Measurements from ENCODE around the gene ENO4.

Gene ENO4

GRCh38 chr10:116880716-116881482 lies 31.6 kb downstream of the ENO4 start:
- Histone ChIP-seq H3K4me3 (ENCODE audit: low read length) (no peak overlapping the region), H3K36me3 (ENCODE audit: control insufficient read depth, insufficient read depth, low read length) (no peaks in the 10 kb centered on the region), H3K27ac (ENCODE audit: low read depth, low read length) (no peak overlapping the region), H3K27me3 (ENCODE audit: control insufficient read depth, insufficient read depth, low read length) (no peaks in the 10 kb centered on the region), H3K9ac (ENCODE audit: low read length) (no peak overlapping the region), H3K4me1 (ENCODE audit: control insufficient read depth, insufficient read depth, low read length) (no peaks in the 10 kb centered on the region)

DNA sequence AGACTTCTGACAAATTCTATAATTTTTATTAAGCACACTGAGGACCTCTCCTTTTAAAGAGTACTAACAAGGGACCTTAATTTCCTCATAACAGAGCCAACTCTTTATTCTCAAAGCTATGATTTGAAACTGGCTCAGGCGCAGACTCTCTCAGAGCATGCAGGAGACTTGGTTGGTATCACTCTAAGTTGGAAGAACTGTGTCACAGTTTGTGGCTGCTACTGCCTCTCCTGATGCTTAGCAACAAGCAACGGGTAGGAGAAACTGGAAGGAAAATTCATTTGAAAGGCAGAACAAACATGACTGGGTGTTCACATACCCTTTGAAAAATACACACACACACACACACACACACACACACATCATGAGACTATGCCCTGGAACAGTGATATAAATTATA lies 33.3 kb downstream of the ENO4 start:
- Histone ChIP-seq H3K27ac (ENCODE audit: low read depth, low read length) (no peak overlapping the region), H3K36me3 (ENCODE audit: control insufficient read depth, insufficient read depth, low read length) (no peaks in the 10 kb centered on the region), H3K4me3 (ENCODE audit: low read length) (no peak overlapping the region), H3K27me3 (ENCODE audit: control insufficient read depth, insufficient read depth, low read length) (no peaks in the 10 kb centered on the region), H3K4me1 (ENCODE audit: control insufficient read depth, insufficient read depth, low read length) (no peaks in the 10 kb centered on the region), H3K9ac (ENCODE audit: low read length) (no peak overlapping the region)

DNA sequence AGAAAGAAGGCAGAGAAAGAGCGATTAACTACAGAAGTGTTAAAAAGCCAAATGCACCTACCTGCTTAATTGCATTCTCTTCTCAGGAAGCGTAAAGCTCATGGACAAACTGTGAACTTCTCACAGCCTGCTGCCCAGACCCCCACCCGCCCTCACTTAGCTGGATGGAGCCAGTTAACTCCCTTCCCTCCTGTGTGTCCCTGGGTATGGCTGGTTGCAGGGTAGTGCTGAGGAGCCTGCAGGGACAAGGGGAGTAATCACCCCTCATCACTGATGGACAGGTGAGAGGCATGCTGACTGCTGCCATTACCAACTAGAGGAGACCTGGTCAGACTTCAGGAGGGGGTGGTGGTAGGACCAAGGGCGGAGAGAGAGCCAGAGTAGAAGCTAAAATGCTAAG lies 37.5 kb downstream of the ENO4 start:
- H3K36me3 ChIP-seq (ENCODE audit: control insufficient read depth, insufficient read depth, low read length) = no peaks in the 10 kb centered on the region
- no peaks in the 10 kb centered on the region for H3K4me1 ChIP-seq (ENCODE audit: control insufficient read depth, insufficient read depth, low read length)
- no peaks in the 10 kb centered on the region for H3K27me3 ChIP-seq (ENCODE audit: control insufficient read depth, insufficient read depth, low read length)
- H3K9ac ChIP-seq (ENCODE audit: low read length) = no peak overlapping the region
- H3K27ac ChIP-seq (ENCODE audit: low read depth, low read length) = no peak overlapping the region
- H3K4me3 ChIP-seq (ENCODE audit: low read length) = no peak overlapping the region

- H3K36me3 ChIP-seq (ENCODE audit: control insufficient read depth, insufficient read depth, low read length) = no peaks in the 10 kb centered on the region
- no peaks in the 10 kb centered on the region for H3K4me1 ChIP-seq (ENCODE audit: control insufficient read depth, insufficient read depth, low read length)
- no peak overlapping the region for H3K4me3 ChIP-seq (ENCODE audit: low read length)
- H3K9ac ChIP-seq (ENCODE audit: low read length) = no peak overlapping the region
- H3K27me3 ChIP-seq (ENCODE audit: control insufficient read depth, insufficient read depth, low read length) = no peaks in the 10 kb centered on the region
- H3K27ac ChIP-seq (ENCODE audit: low read depth, low read length) = no peak overlapping the region
Observed at GRCh38 chr10:116888380-116889055, 39.2 kb downstream of the ENO4 start.

- H3K36me3 ChIP-seq (ENCODE audit: control insufficient read depth, insufficient read depth, low read length) = no peaks in the 10 kb centered on the region
- H3K4me1 ChIP-seq (ENCODE audit: control insufficient read depth, insufficient read depth, low read length) = no peaks in the 10 kb centered on the region
- H3K27me3 ChIP-seq (ENCODE audit: control insufficient read depth, insufficient read depth, low read length) = no peaks in the 10 kb centered on the region
- H3K27ac ChIP-seq (ENCODE audit: low read depth, low read length) = no peak overlapping the region
- no peak overlapping the region for H3K4me3 ChIP-seq (ENCODE audit: low read length)
- H3K9ac ChIP-seq (ENCODE audit: low read length) = no peak overlapping the region
Observed at GRCh38 chr10:116889066-116889465, 39.8 kb downstream of the ENO4 start.

- no peaks in the 10 kb centered on the region for H3K4me1 ChIP-seq (ENCODE audit: control insufficient read depth, insufficient read depth, low read length)
- no peak overlapping the region for H3K4me3 ChIP-seq (ENCODE audit: low read length)
- H3K27ac ChIP-seq (ENCODE audit: low read depth, low read length) = no peak overlapping the region
Observed at GRCh38 chr10:116891208-116891607, 41.9 kb downstream of the ENO4 start.

DNA sequence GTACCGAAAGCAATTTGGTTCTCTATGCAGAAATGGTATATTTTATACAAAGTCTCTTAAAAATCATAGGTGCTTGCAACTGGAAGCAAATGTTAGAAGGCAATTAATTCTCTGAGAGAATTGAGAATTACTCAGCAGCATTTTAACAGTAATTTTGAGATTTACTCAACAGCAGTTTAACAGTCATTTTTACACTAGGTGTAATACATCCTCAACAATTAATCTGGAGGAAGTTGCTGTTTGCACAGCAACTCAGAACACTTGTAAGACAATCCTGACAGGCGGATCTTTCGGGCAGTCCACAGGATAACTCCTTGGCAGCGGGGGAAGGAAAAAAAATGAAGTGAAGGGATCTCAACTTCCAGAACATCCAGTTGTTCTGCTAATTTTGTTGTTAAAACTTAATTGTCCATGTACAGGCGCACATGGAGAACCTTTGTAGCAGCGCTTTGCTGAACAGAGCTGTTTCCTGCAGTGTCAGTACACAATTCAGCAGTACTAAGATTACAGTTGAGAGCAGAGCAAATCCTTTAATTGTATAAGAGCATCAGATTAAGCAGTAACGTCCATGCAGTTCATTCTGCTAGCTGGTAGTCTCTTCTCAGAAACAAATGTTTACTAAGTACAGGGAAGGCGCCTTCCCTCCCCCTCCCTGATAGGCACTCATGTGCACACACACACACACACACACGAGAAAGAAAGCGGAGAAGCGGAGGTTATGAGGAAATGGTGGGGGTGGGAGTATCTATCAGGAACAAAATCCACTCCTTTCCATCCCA lies 43.8 kb downstream of the ENO4 start:
- no peaks in the 10 kb centered on the region for H3K27me3 ChIP-seq (ENCODE audit: control insufficient read depth, insufficient read depth, low read length)
- H3K9ac ChIP-seq (ENCODE audit: low read length) = no peak overlapping the region
- H3K4me3 ChIP-seq (ENCODE audit: low read length) = no peak overlapping the region
- no peaks in the 10 kb centered on the region for H3K4me1 ChIP-seq (ENCODE audit: control insufficient read depth, insufficient read depth, low read length)
- no peaks in the 10 kb centered on the region for H3K36me3 ChIP-seq (ENCODE audit: control insufficient read depth, insufficient read depth, low read length)
- H3K27ac ChIP-seq (ENCODE audit: low read depth, low read length) = no peak overlapping the region

More at GRCh38 chr10:116891208-116891607, 41.9 kb downstream of the ENO4 start:
- Histone ChIP-seq H3K9ac (ENCODE audit: low read length) (no peak overlapping the region), H3K36me3 (ENCODE audit: control insufficient read depth, insufficient read depth, low read length) (no peaks in the 10 kb centered on the region), H3K27me3 (ENCODE audit: control insufficient read depth, insufficient read depth, low read length) (no peaks in the 10 kb centered on the region)

DNA sequence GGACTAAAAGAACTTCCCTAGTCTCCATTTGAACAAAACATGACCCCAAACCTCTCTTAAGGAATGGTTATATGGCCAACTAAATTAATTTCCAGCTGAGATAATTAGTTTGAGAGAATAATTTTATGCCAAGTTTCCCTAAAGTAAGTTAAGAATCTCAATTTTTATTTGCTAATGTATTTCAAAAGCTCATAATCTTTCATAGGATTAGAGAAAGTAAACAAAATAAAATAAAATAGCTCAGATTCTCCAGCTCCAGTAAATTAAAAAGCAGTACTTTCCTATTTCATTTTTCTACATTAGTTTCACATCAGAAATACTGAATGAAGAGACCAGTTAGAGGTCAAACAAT lies 44.4 kb downstream of the ENO4 start:
- H3K27me3 ChIP-seq (ENCODE audit: control insufficient read depth, insufficient read depth, low read length) = no peaks in the 10 kb centered on the region
- H3K36me3 ChIP-seq (ENCODE audit: control insufficient read depth, insufficient read depth, low read length) = no peaks in the 10 kb centered on the region
- H3K9ac ChIP-seq (ENCODE audit: low read length) = no peak overlapping the region
- no peak overlapping the region for H3K27ac ChIP-seq (ENCODE audit: low read depth, low read length)
- no peak overlapping the region for H3K4me3 ChIP-seq (ENCODE audit: low read length)
- no peaks in the 10 kb centered on the region for H3K4me1 ChIP-seq (ENCODE audit: control insufficient read depth, insufficient read depth, low read length)

DNA sequence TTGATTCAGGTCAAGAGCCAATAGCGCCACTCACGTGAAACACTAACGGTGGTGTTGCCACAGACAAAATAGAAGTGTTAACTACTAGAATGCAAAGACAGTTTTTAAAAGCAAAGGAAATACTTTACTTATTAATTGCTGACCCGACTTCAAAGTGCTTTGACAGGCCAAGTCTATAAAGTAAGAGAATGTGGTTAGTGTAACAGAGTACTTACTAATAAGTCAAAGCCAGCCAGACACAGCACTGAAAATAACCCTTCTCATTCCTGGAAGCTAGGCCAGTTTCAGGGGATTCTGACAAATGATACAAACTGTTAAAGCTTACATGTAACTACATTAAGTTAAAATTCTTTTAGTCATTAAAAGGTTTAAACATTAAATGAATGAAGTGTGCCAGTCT lies 50.3 kb downstream of the ENO4 start:
- Histone ChIP-seq H3K27ac (ENCODE audit: low read depth, low read length) (no peak overlapping the region), H3K9ac (ENCODE audit: low read length) (no peak overlapping the region), H3K4me3 (ENCODE audit: low read length) (no peak overlapping the region), H3K36me3 (ENCODE audit: control insufficient read depth, insufficient read depth, low read length) (no peaks in the 10 kb centered on the region), H3K4me1 (ENCODE audit: control insufficient read depth, insufficient read depth, low read length) (no peaks in the 10 kb centered on the region), H3K27me3 (ENCODE audit: control insufficient read depth, insufficient read depth, low read length) (no peaks in the 10 kb centered on the region)

GRCh38 chr10:116905845-116906210 lies 56.5 kb downstream of the ENO4 start:
- H3K27ac ChIP-seq (ENCODE audit: low read depth, low read length) = no peak overlapping the region
- H3K36me3 ChIP-seq (ENCODE audit: control insufficient read depth, insufficient read depth, low read length) = no peaks in the 10 kb centered on the region
- no peaks in the 10 kb centered on the region for H3K4me1 ChIP-seq (ENCODE audit: control insufficient read depth, insufficient read depth, low read length)
- no peaks in the 10 kb centered on the region for H3K27me3 ChIP-seq (ENCODE audit: control insufficient read depth, insufficient read depth, low read length)
- no peak overlapping the region for H3K4me3 ChIP-seq (ENCODE audit: low read length)
- H3K9ac ChIP-seq (ENCODE audit: low read length) = no peak overlapping the region

GRCh38 chr10:116907245-116907987 lies 58.1 kb downstream of the ENO4 start:
- Histone ChIP-seq H3K4me3 (ENCODE audit: low read length) (no peak overlapping the region), H3K27ac (ENCODE audit: low read depth, low read length) (no peak overlapping the region), H3K36me3 (ENCODE audit: control insufficient read depth, insufficient read depth, low read length) (no peaks in the 10 kb centered on the region), H3K27me3 (ENCODE audit: control insufficient read depth, insufficient read depth, low read length) (no peaks in the 10 kb centered on the region), H3K4me1 (ENCODE audit: control insufficient read depth, insufficient read depth, low read length) (no peaks in the 10 kb centered on the region), H3K9ac (ENCODE audit: low read length) (no peak overlapping the region)

GRCh38 chr10:116909307-116909706 lies 60.0 kb downstream of the ENO4 start:
- H3K36me3 ChIP-seq (ENCODE audit: control insufficient read depth, insufficient read depth, low read length) = no peaks in the 10 kb centered on the region
- H3K4me3 ChIP-seq (ENCODE audit: low read length) = no peak overlapping the region
- H3K27me3 ChIP-seq (ENCODE audit: control insufficient read depth, insufficient read depth, low read length) = no peaks in the 10 kb centered on the region
- no peak overlapping the region for H3K27ac ChIP-seq (ENCODE audit: low read depth, low read length)
- no peak overlapping the region for H3K9ac ChIP-seq (ENCODE audit: low read length)
- no peaks in the 10 kb centered on the region for H3K4me1 ChIP-seq (ENCODE audit: control insufficient read depth, insufficient read depth, low read length)

Data from rectal smooth muscle tissue (tissue), 1 donor.